Gastrocnemius medialis (tissue), 4 donors: ENCODE data around the gene SLC2A1.

ENCODE experiments used
- CTCF ChIP-seq, 5 experiments: fragments of 450-650 bp in 3 of 5; fragments of 200-600 bp in 2 of 5; sonication (generic) in 2 of 5; IDR thresholded peaks in 4 of 5; conservative IDR thresholded peaks in 1 of 5; 1 replicate in 4 of 5; 2 replicates in 1 of 5; pipeline ENCODE4 v1.5.1; 2016 to 2019; ENCODE audit warnings: antibody characterized with exemption in 5 of 5, mild to moderate bottlenecking in 3 of 5, moderate library complexity in 3 of 5
- POLR2A ChIP-seq, 2 donors: fragments of 450-650 bp; IDR thresholded peaks; one replicate each; pipeline ENCODE4 v1.6.1; 2017; ENCODE audit warnings: antibody characterized with exemption in 2 of 2, mild to moderate bottlenecking in 2 of 2, moderate library complexity in 2 of 2

- TF ChIP-seq CTCF (IDR thresholded peaks at IDR 0.05 in 4 of 5, conservative IDR thresholded peaks at IDR 0.05 in 1 of 5) (no peak), POLR2A (IDR thresholded peaks at IDR 0.05) (no peak)
Observed at GRCh38 chr1:42915456-42915855, 43.2 kb downstream of the SLC2A1 start.
